HG02938 (cell line): ENCODE data around the gene WWOX.

ENCODE experiments used
- ATAC-seq: cut with Tn5 transposase; IDR thresholded peaks from one replicate; pipeline ENCODE4 v1.9.1; 2021; ENCODE audit warnings: mild to moderate bottlenecking, moderate library complexity; ENCODE audit not compliant: unreplicated experiment

The WWOX gene

GRCh38 chr16:78487471-78487870 is 388.0 kb downstream of the WWOX start:
- ATAC-seq = no peak

GRCh38 chr16:78489072-78489471 is 389.6 kb downstream of the WWOX start:
- ATAC-seq = no peak

- no peak for ATAC-seq
Observed at GRCh38 chr16:78489631-78490030, 390.2 kb downstream of the WWOX start.

- ATAC-seq = no peak
Observed at GRCh38 chr16:78490431-78490830, 391.0 kb downstream of the WWOX start.

- ATAC-seq = no peak
Observed at GRCh38 chr16:78490847-78491246, 391.4 kb downstream of the WWOX start.

- ATAC-seq = no peak
Observed at GRCh38 chr16:78493573-78493972, 394.1 kb downstream of the WWOX start.

- ATAC-seq = no peak
Observed at GRCh38 chr16:78494105-78494504, 394.7 kb downstream of the WWOX start.

- no peak for ATAC-seq
Observed at GRCh38 chr16:78494674-78495073, 395.2 kb downstream of the WWOX start.

- no peak for ATAC-seq
Observed at GRCh38 chr16:78496189-78496588, 396.7 kb downstream of the WWOX start.

- no peak for ATAC-seq
Observed at GRCh38 chr16:78499399-78499798, 399.9 kb downstream of the WWOX start.

- ATAC-seq = no peak
Observed at GRCh38 chr16:78500659-78501270, 401.3 kb downstream of the WWOX start.

- no peak for ATAC-seq
Observed at GRCh38 chr16:78501744-78502143, 402.3 kb downstream of the WWOX start.

- ATAC-seq = no peak
Observed at GRCh38 chr16:78502812-78503350, 403.4 kb downstream of the WWOX start.

- no peak for ATAC-seq
Observed at GRCh38 chr16:78503602-78504001, 404.1 kb downstream of the WWOX start.

- no peak for ATAC-seq
Observed at GRCh38 chr16:78504401-78504851, 405.0 kb downstream of the WWOX start.

- ATAC-seq = no peak
Observed at GRCh38 chr16:78505036-78505435, 405.6 kb downstream of the WWOX start.

GRCh38 chr16:78505544-78506366 is 406.3 kb downstream of the WWOX start:
- ATAC-seq = no peak

- no peak for ATAC-seq
Observed at GRCh38 chr16:78506367-78507193, 407.1 kb downstream of the WWOX start.

- ATAC-seq = no peak
Observed at GRCh38 chr16:78507576-78507975, 408.1 kb downstream of the WWOX start.

- peak; percentile 79 for ATAC-seq
Observed at GRCh38 chr16:78509965-78510364, 410.5 kb downstream of the WWOX start.

- ATAC-seq = no peak
Observed at GRCh38 chr16:78510496-78510895, 411.0 kb downstream of the WWOX start.
